ENCODE measurements around the gene NSA2. TPM values are rescaled to one million over a fixed set of nuclear protein-coding genes. Genes with fewer than 3 reads are reported as not detected.

NSA2 gene
- total RNA-seq, 1 donor from 2014 or later: 66.4 TPM

DNA sequence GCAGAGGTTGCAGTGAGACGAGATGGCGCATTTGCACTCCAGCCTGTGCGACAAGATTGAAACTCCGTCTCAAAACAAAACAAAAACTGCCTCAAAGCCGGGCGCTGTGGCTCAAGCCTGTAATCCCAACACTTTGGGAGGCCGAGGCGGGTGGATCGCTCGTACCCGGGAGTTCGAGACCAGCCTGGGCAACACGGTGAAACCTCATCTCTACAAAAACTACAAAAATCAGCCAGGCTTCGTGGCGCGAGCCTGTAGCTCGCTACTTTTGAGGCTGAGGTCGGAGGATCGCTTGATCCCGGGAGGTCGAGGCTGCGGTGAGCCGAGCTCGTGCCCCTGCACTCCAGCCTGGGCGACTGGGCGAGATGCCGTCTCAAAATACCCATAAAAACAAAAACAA lies 1.1 kb upstream of the NSA2 start:
- no peak overlapping the region for H3K27ac Mint-ChIP-seq (ENCODE audit: unreplicated experiment)

DNA sequence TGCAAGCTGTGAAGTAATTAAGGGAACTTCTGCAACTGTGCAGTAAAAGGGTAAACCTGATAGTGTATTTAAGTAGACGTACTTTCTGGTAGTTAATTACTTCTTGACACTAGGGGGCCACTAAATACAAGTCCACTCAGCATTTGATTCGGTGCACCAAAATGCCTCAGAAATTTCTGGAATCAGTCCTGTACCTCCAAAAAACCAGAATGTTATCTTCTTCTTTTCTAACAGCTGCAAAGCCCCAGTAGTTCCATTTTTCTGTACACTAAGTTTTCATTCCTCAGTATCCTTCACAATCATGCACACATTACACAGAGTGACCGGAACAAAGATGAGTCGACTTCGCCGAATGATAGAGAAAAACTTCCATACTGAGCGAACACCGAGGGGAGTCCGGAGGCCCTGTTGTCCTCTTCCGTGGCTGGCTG lies 616 bp upstream of the NSA2 start:
- DNase-seq (ENCODE audit: extremely low spot score, unreplicated experiment): no peak
- Mint-ChIP-seq H3K27ac (ENCODE audit: unreplicated experiment) (peak overlapping the region; percentile 98), H3K27me3 (ENCODE audit: unreplicated experiment) (no peaks in the 10 kb centered on the region), H3K4me1 (ENCODE audit: unreplicated experiment) (peaks cover 25% of the 10 kb centered on the region), H3K9me3 (ENCODE audit: unreplicated experiment) (no peaks in the 10 kb centered on the region), H3K36me3 (ENCODE audit: unreplicated experiment) (peaks cover 22% of the 10 kb centered on the region), H3K4me3 (ENCODE audit: unreplicated experiment) (peak overlapping the region; percentile 100)
- TF ChIP-seq, protein P1, sequence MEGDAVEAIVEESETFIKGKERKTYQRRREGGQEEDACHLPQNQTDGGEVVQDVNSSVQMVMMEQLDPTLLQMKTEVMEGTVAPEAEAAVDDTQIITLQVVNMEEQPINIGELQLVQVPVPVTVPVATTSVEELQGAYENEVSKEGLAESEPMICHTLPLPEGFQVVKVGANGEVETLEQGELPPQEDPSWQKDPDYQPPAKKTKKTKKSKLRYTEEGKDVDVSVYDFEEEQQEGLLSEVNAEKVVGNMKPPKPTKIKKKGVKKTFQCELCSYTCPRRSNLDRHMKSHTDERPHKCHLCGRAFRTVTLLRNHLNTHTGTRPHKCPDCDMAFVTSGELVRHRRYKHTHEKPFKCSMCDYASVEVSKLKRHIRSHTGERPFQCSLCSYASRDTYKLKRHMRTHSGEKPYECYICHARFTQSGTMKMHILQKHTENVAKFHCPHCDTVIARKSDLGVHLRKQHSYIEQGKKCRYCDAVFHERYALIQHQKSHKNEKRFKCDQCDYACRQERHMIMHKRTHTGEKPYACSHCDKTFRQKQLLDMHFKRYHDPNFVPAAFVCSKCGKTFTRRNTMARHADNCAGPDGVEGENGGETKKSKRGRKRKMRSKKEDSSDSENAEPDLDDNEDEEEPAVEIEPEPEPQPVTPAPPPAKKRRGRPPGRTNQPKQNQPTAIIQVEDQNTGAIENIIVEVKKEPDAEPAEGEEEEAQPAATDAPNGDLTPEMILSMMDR (IDR thresholded peaks at IDR 0.05): peak; percentile 51

More for the DNA sequence above, 1.1 kb upstream of the NSA2 start:
- H3K27me3 Mint-ChIP-seq (ENCODE audit: unreplicated experiment): no peaks in the 10 kb centered on the region
- DNase-seq (ENCODE audit: extremely low spot score, unreplicated experiment): no peak
- peak overlapping the region; percentile 100 for H3K4me3 Mint-ChIP-seq (ENCODE audit: unreplicated experiment)
- H3K9me3 Mint-ChIP-seq (ENCODE audit: unreplicated experiment): no peaks in the 10 kb centered on the region
- H3K4me1 Mint-ChIP-seq (ENCODE audit: unreplicated experiment): peaks cover 25% of the 10 kb centered on the region
- TF ChIP-seq, protein P1 (IDR thresholded peaks at IDR 0.05): no peak
- H3K36me3 Mint-ChIP-seq (ENCODE audit: unreplicated experiment): peaks cover 22% of the 10 kb centered on the region

DNA sequence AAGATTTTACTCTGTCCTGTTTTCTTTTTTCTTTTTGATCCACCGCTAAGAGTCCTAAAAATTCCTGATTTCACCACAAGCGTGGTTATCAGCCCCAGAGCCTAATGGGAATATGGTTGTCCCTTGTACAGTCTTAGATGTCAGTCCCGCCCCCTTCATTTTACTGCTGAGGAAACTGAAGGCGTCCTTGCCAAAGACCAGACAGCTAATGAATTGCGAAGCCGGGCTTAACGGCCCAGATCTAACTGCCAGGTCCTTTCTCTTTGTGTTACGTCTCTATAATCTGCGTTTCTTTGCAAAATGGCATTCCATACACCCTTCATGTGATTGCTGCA lies 497 bp downstream of the NSA2 start:
- peaks cover 25% of the 10 kb centered on the region for H3K4me1 Mint-ChIP-seq (ENCODE audit: unreplicated experiment)
- TF ChIP-seq, protein P1 (IDR thresholded peaks at IDR 0.05): no peak
- no peaks in the 10 kb centered on the region for H3K27me3 Mint-ChIP-seq (ENCODE audit: unreplicated experiment)
- peak overlapping the region; percentile 98 for H3K27ac Mint-ChIP-seq (ENCODE audit: unreplicated experiment)
- DNase-seq (ENCODE audit: extremely low spot score, unreplicated experiment): no peak
- H3K4me3 Mint-ChIP-seq (ENCODE audit: unreplicated experiment): peak overlapping the region; percentile 100
- no peaks in the 10 kb centered on the region for H3K9me3 Mint-ChIP-seq (ENCODE audit: unreplicated experiment)
- peaks cover 25% of the 10 kb centered on the region for H3K36me3 Mint-ChIP-seq (ENCODE audit: unreplicated experiment)

DNA sequence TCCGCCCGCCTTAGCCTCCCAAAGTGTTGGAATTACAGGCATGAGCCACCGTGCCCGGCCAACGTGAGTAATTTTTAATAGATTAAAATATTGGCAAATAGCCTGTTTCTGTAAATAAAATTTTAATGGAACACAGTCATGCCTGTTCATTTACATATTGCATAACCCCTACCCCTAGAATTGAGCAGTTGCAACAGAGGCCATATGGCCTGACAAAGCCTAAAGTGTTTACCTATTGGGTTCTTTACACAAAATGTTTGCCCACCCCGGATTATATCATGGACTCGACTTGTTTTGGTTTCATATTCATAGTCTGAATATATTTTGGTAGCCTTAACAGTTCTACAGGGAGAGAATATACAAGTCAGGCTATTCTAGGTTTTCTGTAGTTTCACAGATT lies 5.3 kb downstream of the NSA2 start:
- no peak overlapping the region for H3K27ac Mint-ChIP-seq (ENCODE audit: unreplicated experiment)
- no peaks in the 10 kb centered on the region for H3K9me3 Mint-ChIP-seq (ENCODE audit: unreplicated experiment)
- no peak for DNase-seq (ENCODE audit: extremely low spot score, unreplicated experiment)
- no peaks in the 10 kb centered on the region for H3K27me3 Mint-ChIP-seq (ENCODE audit: unreplicated experiment)
- no peak overlapping the region for H3K4me3 Mint-ChIP-seq (ENCODE audit: unreplicated experiment)
- TF ChIP-seq, protein P1 (IDR thresholded peaks at IDR 0.05): no peak
- H3K36me3 Mint-ChIP-seq (ENCODE audit: unreplicated experiment): peaks cover 33% of the 10 kb centered on the region
- peaks cover 7% of the 10 kb centered on the region for H3K4me1 Mint-ChIP-seq (ENCODE audit: unreplicated experiment)

DNA sequence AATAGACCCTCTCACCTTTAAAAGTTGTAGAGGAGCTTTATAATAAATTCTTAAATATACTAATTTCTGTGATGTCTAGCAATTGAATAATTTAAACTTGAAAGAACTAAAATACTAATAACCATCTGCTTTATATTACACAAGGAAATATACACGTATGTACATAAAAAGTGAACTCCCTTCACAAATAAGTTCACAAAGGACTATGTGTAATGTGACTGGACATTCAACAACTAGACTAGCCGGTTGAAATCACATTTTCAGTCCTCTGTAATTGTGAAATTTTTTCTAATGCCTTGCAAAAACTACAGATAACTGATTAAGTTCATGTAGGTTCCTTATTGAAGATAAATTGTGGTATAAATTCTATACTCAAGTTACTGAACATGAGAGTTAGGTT lies 11.6 kb downstream of the NSA2 start:
- Mint-ChIP-seq H3K9me3 (ENCODE audit: unreplicated experiment) (no peaks in the 10 kb centered on the region), H3K4me1 (ENCODE audit: unreplicated experiment) (no peaks in the 10 kb centered on the region), H3K27ac (ENCODE audit: unreplicated experiment) (no peak overlapping the region), H3K36me3 (ENCODE audit: unreplicated experiment) (peaks cover 7% of the 10 kb centered on the region), H3K27me3 (ENCODE audit: unreplicated experiment) (no peaks in the 10 kb centered on the region), H3K4me3 (ENCODE audit: unreplicated experiment) (no peak overlapping the region)
- DNase-seq (ENCODE audit: extremely low spot score, unreplicated experiment): no peak
- TF ChIP-seq, protein P1 (IDR thresholded peaks at IDR 0.05): no peak
